Bronchial epithelial cell (primary cell): ENCODE measurements around the gene EFEMP1. TPM values are rescaled to one million over a fixed set of nuclear protein-coding genes. Genes with fewer than 3 reads are reported as not detected.

Experiments used
- DNase-seq: peaks from one replicate; pipeline ENCODE4 v3.0.0-alpha.2; 2010; ENCODE audit warnings: low read depth
- FAIRE-seq: peaks from 2 replicates; lab custom pipeline; 2011; peaks lifted over from hg19 to GRCh38; lab: Jason Lieb, UNC
- H3K27me3 ChIP-seq: 2 replicates; pipeline ENCODE4 v1.5.1; 2011; ENCODE audit warnings: low read length; ENCODE audit not compliant: control insufficient read depth, insufficient read depth
- H3K36me3 ChIP-seq: 2 replicates; pipeline ENCODE4 v1.5.1; 2011; ENCODE audit warnings: low read length; ENCODE audit not compliant: control insufficient read depth, insufficient read depth
- H3K4me3 ChIP-seq: 2 replicates; pipeline ENCODE4 v1.5.1; 2011; ENCODE audit warnings: mild to moderate bottlenecking, low read depth, low read length, control low read depth
- total RNA-seq: library from RNA; depleted of rRNA; stranded (reverse); fragments of >200 nt; gene quantifications from 2 replicates; pipeline ENCODE4 v1.2.1, GENCODE V29; 2014
- TF ChIP-seq, protein P1 (sequence below): IDR thresholded peaks from 2 replicates; pipeline ENCODE4 v1.5.1; 2011; ENCODE audit warnings: mild to moderate bottlenecking, moderate library complexity, low read length, control low read depth, inconsistent platforms; ENCODE audit not compliant: insufficient read depth, severe bottlenecking

EFEMP1 gene
- total RNA-seq, 1 donor from 2014 or later, result 113 TPM

DNA sequence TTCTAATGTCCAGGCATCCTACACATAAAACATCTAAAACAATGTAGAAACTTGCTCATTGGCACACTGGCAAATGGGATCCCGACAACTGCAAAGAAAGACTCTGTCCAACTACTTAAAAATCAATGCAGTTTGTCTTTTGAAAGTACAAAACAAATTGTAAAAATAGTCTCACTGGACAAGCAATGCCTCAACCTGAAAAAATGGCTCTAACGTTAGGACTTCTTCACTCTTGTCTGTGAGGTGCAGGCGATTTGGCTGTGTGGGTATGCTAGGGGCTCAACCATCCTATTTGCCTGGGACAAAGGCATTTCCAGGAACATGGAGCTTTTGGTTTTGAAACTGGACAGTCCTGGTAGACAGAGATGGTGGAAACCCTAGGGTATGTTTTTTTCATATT lies 10.7 kb downstream of the EFEMP1 start:
- Histone ChIP-seq H3K27me3 (no peaks in the 10 kb centered on the region), H3K36me3 (peaks cover 7% of the 10 kb centered on the region), H3K4me3 (no peak overlapping the region)
- FAIRE-seq (no peak), DNase-seq (no peak)
- TF ChIP-seq, protein P1, sequence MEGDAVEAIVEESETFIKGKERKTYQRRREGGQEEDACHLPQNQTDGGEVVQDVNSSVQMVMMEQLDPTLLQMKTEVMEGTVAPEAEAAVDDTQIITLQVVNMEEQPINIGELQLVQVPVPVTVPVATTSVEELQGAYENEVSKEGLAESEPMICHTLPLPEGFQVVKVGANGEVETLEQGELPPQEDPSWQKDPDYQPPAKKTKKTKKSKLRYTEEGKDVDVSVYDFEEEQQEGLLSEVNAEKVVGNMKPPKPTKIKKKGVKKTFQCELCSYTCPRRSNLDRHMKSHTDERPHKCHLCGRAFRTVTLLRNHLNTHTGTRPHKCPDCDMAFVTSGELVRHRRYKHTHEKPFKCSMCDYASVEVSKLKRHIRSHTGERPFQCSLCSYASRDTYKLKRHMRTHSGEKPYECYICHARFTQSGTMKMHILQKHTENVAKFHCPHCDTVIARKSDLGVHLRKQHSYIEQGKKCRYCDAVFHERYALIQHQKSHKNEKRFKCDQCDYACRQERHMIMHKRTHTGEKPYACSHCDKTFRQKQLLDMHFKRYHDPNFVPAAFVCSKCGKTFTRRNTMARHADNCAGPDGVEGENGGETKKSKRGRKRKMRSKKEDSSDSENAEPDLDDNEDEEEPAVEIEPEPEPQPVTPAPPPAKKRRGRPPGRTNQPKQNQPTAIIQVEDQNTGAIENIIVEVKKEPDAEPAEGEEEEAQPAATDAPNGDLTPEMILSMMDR, result no peak

DNA sequence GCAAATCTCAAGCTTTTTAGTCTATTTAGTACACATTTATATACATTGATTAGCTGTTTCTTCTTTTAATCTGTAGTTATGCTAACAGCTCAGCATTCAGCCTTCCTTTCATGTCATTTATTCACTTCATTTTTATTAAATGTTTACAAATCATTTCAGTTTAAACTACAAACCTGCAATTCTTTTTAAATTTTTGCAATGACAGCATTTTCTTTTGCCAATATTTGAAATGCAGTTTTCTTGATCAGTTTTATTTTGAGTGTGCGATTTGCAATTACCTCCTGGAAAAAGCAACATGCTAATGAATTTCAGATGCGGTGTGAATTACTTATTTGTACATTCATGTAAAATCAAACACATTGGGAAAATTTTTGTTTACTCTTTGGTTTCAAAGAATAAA lies 13.5 kb downstream of the EFEMP1 start:
- TF ChIP-seq, protein P1, result no peak
- no peak for DNase-seq
- no peak for FAIRE-seq
- Histone ChIP-seq H3K36me3 (peaks cover 1% of the 10 kb centered on the region), H3K4me3 (no peak overlapping the region), H3K27me3 (no peaks in the 10 kb centered on the region)

DNA sequence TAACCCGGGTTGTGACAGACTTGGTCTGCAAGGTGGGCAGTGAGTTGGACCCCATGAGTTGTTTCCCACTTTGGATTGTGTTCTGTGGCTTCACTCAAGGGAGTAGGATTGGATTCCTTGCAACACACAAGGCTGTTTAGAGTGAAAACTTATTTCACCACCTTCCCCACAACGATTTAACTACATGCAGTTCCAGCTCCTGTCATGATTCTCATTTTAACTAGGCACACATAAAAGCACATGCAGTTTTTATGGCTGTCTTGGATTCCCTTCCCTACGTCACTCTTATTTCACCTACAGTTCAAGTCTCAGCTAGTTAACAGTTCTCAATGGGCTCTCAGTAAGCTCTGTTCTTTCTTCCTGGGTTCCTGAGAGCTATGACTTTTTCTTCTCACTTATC lies 15.9 kb downstream of the EFEMP1 start:
- Histone ChIP-seq H3K4me3 (no peak overlapping the region), H3K27me3 (no peaks in the 10 kb centered on the region), H3K36me3 (peaks cover 1% of the 10 kb centered on the region)
- FAIRE-seq, result no peak
- DNase-seq, result no peak
- TF ChIP-seq, protein P1, result no peak

DNA sequence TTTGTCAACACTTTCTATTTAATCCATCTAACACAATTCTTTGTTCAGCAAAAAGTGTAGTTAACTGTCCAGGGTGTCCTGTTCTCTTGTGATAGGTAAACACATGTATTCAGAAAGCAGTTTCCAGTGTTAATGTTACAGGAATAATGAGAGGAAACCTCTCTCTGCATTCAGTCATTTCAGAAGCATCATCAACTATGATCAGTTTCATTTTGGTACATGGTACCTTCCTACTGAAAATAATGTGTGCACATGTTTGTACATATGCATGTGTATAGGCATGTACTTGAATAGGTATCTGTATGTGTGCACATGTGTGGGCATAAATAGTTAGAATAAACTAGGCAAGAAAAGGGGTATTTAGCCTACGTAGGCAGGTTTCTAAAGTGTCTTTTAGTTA lies 16.6 kb downstream of the EFEMP1 start:
- no peaks in the 10 kb centered on the region for H3K27me3 ChIP-seq
- DNase-seq (no peak), FAIRE-seq (no peak)
- no peak overlapping the region for H3K4me3 ChIP-seq
- peaks cover 1% of the 10 kb centered on the region for H3K36me3 ChIP-seq
- TF ChIP-seq, protein P1, result no peak

DNA sequence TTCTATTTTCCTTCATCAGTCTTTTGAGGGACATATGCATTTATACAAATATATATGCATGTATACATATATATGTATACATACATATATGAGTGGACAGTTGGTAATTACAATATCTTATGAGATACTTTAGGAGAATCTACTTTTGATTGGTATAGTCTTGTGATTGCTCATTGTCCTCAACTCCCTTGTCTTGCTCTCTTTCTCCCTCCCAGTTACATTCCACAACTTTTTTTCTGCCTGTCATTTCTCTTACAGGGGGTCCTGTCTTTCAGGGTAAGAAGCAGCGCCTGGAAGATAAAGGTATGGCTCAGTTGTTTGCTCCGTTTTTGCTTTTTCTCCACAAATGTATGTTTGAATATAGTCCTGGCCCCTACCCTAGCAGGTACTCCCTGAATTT lies 19.9 kb downstream of the EFEMP1 start:
- TF ChIP-seq, protein P1, result no peak
- Histone ChIP-seq H3K27me3 (no peaks in the 10 kb centered on the region), H3K36me3 (peaks cover 2% of the 10 kb centered on the region), H3K4me3 (no peak overlapping the region)
- FAIRE-seq, result no peak
- DNase-seq, result no peak

DNA sequence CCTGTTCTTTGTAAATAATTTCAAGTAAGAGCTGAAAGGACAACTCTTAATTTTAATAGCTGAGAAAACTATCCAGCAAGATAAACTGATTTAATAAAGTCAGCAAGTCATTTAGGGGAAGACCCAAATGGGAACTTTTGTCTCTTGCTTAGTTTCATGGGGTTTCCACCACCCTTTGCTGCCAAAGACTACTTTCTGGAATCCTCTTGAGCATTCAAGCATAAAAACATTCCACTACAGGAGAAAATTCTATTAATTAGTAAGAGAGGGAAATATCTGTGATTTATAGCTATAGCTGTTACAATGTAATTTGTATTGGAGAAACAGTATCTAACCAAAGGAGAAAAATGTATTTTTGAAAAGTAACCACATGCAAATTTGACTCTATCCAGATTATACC lies 20.6 kb downstream of the EFEMP1 start:
- FAIRE-seq, result no peak
- peaks cover 2% of the 10 kb centered on the region for H3K36me3 ChIP-seq

More for the DNA sequence above, 20.6 kb downstream of the EFEMP1 start:
- H3K27me3 ChIP-seq, result no peaks in the 10 kb centered on the region
- H3K4me3 ChIP-seq, result no peak overlapping the region
- TF ChIP-seq, protein P1, result no peak
- no peak for DNase-seq
